SH-SY5Y (cell line): ENCODE results near the gene PDXP.

Experiments used
- GATA2 ChIP-seq: IDR thresholded peaks from 2 replicates; pipeline ENCODE4 v1.6.1; 2011; ENCODE audit warnings: mild to moderate bottlenecking, low read depth, low read length
- GATA3 ChIP-seq: IDR thresholded peaks from 2 replicates; pipeline ENCODE4 v1.6.1; 2011; ENCODE audit warnings: low read depth, mild to moderate bottlenecking, low read length, moderate library complexity

PDXP gene

GRCh38 chr22:37686002-37686982 is 27.8 kb downstream of the PDXP start, which contains the start of gene NOL12:
NOL12 (plus strand) TSS chr22:37686343; CDS start chr22:37686393, 50 bp downstream.
- TF ChIP-seq GATA3, result no peak
- no peak for TF ChIP-seq GATA2

GRCh38 chr22:37690407-37690806 is 31.9 kb downstream of the PDXP start:
- TF ChIP-seq GATA2 (no peak), GATA3 (no peak)

- TF ChIP-seq GATA2, result no peak
- TF ChIP-seq GATA3, result no peak
Observed at GRCh38 chr22:37690901-37691504, 32.5 kb downstream of the PDXP start.

GRCh38 chr22:37692627-37693285 is 34.2 kb downstream of the PDXP start:
- TF ChIP-seq GATA2 (no peak), GATA3 (no peak)

GRCh38 chr22:37696657-37697537 is 38.4 kb downstream of the PDXP start, which contains the start of gene TRIOBP:
TRIOBP (plus strand) TSS chr22:37697048; CDS start chr22:37701366, 4,318 bp downstream.
- TF ChIP-seq GATA2 (no peak), GATA3 (no peak)

GRCh38 chr22:37697538-37697835 is 39.0 kb downstream of the PDXP start:
- TF ChIP-seq GATA3 (no peak), GATA2 (no peak)

- TF ChIP-seq GATA2 (no peak), GATA3 (no peak)
Observed at GRCh38 chr22:37701141-37701786, 42.7 kb downstream of the PDXP start.

GRCh38 chr22:37703906-37704305 is 45.4 kb downstream of the PDXP start:
- TF ChIP-seq GATA2 (no peak), GATA3 (no peak)

GRCh38 chr22:37704645-37705044 is 46.1 kb downstream of the PDXP start:
- no peak for TF ChIP-seq GATA2
- no peak for TF ChIP-seq GATA3

GRCh38 chr22:37705205-37705604 is 46.7 kb downstream of the PDXP start:
- TF ChIP-seq GATA2, result no peak

GRCh38 chr22:37708580-37709444 is 50.3 kb downstream of the PDXP start:
- TF ChIP-seq GATA3 (no peak), GATA2 (no peak)

GRCh38 chr22:37709445-37709765 is 50.9 kb downstream of the PDXP start:
- TF ChIP-seq GATA3 (no peak), GATA2 (no peak)

- TF ChIP-seq GATA2 (no peak), GATA3 (no peak)
Observed at GRCh38 chr22:37710675-37711074, 52.2 kb downstream of the PDXP start.
